ENCODE results near the gene CTNND2.

Gene CTNND2

DNA sequence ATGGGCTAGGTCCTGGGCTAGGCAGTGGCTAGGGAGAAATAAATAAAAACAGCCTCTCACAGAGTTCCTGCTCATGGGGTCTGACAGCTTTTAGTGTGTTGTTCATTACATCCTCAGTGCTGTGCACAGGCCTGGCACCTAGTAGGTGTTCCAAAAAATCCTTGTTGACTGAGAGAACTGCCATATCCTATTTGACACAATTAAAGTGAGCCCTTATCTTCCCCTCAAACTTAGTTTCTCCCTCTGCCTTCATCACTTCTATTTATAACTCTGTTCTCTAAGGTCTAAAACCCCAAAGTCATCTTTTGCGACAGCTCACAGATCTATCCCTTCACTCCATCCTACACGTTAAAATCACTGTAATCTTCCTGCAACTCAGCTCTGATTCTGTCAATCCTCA lies 594.1 kb downstream of the CTNND2 start:
- TF ChIP-seq, protein P1, sequence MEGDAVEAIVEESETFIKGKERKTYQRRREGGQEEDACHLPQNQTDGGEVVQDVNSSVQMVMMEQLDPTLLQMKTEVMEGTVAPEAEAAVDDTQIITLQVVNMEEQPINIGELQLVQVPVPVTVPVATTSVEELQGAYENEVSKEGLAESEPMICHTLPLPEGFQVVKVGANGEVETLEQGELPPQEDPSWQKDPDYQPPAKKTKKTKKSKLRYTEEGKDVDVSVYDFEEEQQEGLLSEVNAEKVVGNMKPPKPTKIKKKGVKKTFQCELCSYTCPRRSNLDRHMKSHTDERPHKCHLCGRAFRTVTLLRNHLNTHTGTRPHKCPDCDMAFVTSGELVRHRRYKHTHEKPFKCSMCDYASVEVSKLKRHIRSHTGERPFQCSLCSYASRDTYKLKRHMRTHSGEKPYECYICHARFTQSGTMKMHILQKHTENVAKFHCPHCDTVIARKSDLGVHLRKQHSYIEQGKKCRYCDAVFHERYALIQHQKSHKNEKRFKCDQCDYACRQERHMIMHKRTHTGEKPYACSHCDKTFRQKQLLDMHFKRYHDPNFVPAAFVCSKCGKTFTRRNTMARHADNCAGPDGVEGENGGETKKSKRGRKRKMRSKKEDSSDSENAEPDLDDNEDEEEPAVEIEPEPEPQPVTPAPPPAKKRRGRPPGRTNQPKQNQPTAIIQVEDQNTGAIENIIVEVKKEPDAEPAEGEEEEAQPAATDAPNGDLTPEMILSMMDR (conservative IDR thresholded peaks at IDR 0.05; ENCODE audit: low read depth, low read length): no peak
- DNase-seq (ENCODE audit: low read depth): no peak

DNA sequence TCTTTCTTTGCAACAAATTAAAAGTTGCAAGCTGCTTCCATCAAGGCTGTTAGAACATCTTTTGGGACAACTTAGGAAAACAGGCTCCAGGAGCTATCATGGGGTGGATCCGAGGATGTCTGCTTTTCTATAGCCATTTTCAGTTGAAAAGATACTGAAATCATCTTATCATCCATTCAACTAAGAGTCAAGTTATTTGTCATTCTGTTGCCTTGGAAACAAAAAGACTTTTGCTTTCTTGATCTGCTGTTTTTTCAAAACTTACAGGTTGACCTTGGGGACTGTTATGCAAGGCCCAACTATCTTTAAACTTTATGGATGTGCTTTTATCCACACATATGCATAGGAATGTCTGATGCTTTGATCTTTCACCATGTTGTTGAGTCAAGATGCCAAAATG lies 597.9 kb downstream of the CTNND2 start:
- no peak overlapping the region for H3K4me3 ChIP-seq (ENCODE audit: low read depth, low read length)
- no peak for DNase-seq (ENCODE audit: low read depth)
- TF ChIP-seq, protein P1 (conservative IDR thresholded peaks at IDR 0.05; ENCODE audit: low read depth, low read length): no peak

More for the DNA sequence above, 594.1 kb downstream of the CTNND2 start:
- H3K4me3 ChIP-seq (ENCODE audit: low read depth, low read length): no peak overlapping the region

DNA sequence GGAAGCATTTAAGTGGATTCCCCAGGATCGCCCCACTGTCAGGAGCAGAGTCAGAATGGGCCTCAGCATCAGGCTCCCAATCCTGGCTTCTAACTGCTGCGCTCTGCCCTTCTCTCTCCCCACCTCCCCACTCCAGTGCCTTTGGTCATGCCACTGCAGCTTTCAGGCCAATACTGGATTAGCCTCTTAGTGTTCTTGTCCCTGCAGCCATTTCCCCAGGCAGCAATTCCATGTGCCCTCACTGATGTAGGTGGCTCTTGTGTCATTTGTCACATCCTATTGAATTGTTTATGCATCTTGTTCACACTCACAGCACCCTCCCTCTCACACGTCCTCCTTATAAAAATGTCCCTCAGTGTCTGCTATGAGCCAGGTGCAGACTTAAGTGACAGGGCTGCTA lies 599.0 kb downstream of the CTNND2 start:
- DNase-seq (ENCODE audit: low read depth): no peak
- no peak overlapping the region for H3K4me3 ChIP-seq (ENCODE audit: low read depth, low read length)
- TF ChIP-seq, protein P1 (conservative IDR thresholded peaks at IDR 0.05; ENCODE audit: low read depth, low read length): no peak

DNA sequence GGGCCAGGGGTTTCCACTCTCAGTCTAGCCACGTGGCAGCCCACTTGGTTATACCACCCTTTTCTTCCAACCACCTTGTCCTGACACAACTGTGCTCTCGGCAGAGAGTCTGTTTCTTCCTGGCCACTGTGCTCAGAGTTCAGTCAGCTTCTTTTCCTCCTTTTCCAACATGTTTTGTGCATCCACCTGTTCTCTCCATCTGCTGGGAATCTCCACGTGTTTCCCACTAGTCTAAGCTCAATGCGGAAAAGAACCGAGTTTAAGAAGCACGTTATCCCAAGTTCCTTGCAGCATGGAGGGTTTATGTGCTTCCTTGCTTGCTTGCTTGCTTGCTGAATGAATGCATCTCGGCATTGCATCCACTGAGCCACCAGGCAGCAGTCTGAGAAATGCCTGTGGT lies 599.6 kb downstream of the CTNND2 start:
- DNase-seq (ENCODE audit: low read depth): no peak
- H3K4me3 ChIP-seq (ENCODE audit: low read depth, low read length): no peak overlapping the region
- TF ChIP-seq, protein P1 (conservative IDR thresholded peaks at IDR 0.05; ENCODE audit: low read depth, low read length): no peak

DNA sequence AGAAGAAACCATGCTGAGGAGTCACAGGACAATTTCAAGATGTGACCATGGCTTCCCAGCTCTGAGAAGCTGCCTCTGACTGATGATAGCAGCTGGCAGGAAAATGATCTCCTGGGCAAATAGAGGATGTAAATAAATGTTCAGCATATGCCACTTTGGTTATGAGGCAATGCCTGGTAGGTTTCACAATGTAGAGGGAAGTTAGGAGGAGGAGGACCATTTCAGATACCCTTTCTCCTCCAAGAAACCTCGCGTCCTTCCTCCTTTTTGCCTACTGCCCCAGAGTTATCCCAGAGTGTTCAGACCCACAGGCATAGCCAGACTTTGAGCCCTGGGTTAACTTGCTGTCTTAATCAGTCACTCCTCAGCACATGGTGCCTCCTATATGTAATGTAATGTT lies 601.6 kb downstream of the CTNND2 start:
- no peak for DNase-seq (ENCODE audit: low read depth)
- TF ChIP-seq, protein P1 (conservative IDR thresholded peaks at IDR 0.05; ENCODE audit: low read depth, low read length): no peak
- H3K4me3 ChIP-seq (ENCODE audit: low read depth, low read length): no peak overlapping the region

DNA sequence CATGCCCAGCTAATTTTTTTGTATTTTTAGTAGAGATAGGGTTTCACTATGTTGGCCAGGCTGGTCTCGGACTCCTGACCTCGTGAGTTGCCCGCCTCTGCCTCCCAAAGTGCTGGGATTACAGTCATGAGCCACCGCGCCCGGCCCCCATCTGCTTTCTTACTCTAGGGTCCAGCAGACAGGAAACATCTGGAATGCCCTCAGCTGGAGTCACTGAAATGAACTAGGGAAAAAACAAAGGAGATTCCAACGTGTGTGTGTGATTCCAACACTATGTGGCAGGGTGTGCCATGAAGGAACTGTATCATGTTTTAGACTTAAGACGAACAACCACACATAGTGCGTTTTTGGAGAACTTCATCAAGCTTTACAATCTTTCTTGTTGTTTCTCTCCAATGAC lies 603.1 kb downstream of the CTNND2 start:
- H3K4me3 ChIP-seq (ENCODE audit: low read depth, low read length): no peak overlapping the region
- TF ChIP-seq, protein P1 (conservative IDR thresholded peaks at IDR 0.05; ENCODE audit: low read depth, low read length): no peak

DNA sequence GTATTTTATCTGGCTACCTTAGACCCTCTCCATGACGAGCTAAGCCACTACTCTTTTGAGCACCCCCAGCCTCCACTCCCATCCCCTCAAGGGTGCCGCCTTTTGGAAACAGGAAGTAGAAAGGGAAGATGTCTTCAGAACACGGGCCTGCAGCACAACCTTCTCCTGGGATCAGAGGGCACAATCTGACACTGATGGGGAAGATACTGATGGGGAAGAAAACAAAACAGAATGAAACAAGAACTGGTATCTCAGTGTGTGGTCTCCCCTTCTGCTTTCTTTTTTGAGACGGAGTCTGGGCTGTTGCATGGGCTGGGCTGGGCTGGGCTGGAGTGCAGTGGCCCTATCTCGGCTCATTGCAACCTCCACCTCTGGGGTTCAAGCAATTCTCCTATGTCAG lies 603.5 kb downstream of the CTNND2 start:
- TF ChIP-seq, protein P1 (conservative IDR thresholded peaks at IDR 0.05; ENCODE audit: low read depth, low read length): no peak
- H3K4me3 ChIP-seq (ENCODE audit: low read depth, low read length): no peak overlapping the region
- no peak for DNase-seq (ENCODE audit: low read depth)

More for the DNA sequence above, 603.1 kb downstream of the CTNND2 start:
- no peak for DNase-seq (ENCODE audit: low read depth)
